ENCODE results near the gene TOR4A.

The TOR4A gene

GRCh38 chr9:137255448-137256114 is 21.9 kb upstream of the TOR4A start:
- no peak for TF ChIP-seq GATA2 (IDR thresholded peaks at IDR 0.05; ENCODE audit: low read depth, low read length)
- no peak for TF ChIP-seq GATA3 (IDR thresholded peaks at IDR 0.05; ENCODE audit: low read depth, low read length)

- TF ChIP-seq GATA2 (IDR thresholded peaks at IDR 0.05; ENCODE audit: low read depth, low read length): no peak
- no peak for TF ChIP-seq GATA3 (IDR thresholded peaks at IDR 0.05; ENCODE audit: low read depth, low read length)
Observed at GRCh38 chr9:137256362-137256761, 21.2 kb upstream of the TOR4A start.

GRCh38 chr9:137256856-137257255 is 20.7 kb upstream of the TOR4A start:
- TF ChIP-seq GATA3 (IDR thresholded peaks at IDR 0.05; ENCODE audit: low read depth, low read length) (no peak), GATA2 (IDR thresholded peaks at IDR 0.05; ENCODE audit: low read depth, low read length) (no peak)

- TF ChIP-seq GATA3 (IDR thresholded peaks at IDR 0.05; ENCODE audit: low read depth, low read length) (no peak), GATA2 (IDR thresholded peaks at IDR 0.05; ENCODE audit: low read depth, low read length) (no peak)
Observed at GRCh38 chr9:137262909-137263285, 14.6 kb upstream of the TOR4A start.

GRCh38 chr9:137263506-137263905 is 14.0 kb upstream of the TOR4A start:
- no peak for TF ChIP-seq GATA2 (IDR thresholded peaks at IDR 0.05; ENCODE audit: low read depth, low read length)
- TF ChIP-seq GATA3 (IDR thresholded peaks at IDR 0.05; ENCODE audit: low read depth, low read length): no peak

- TF ChIP-seq GATA2 (IDR thresholded peaks at IDR 0.05; ENCODE audit: low read depth, low read length) (no peak), GATA3 (IDR thresholded peaks at IDR 0.05; ENCODE audit: low read depth, low read length) (no peak)
Observed at GRCh38 chr9:137264067-137264466, 13.5 kb upstream of the TOR4A start.

GRCh38 chr9:137265496-137266161 is 11.9 kb upstream of the TOR4A start:
- no peak for TF ChIP-seq GATA3 (IDR thresholded peaks at IDR 0.05; ENCODE audit: low read depth, low read length)
- TF ChIP-seq GATA2 (IDR thresholded peaks at IDR 0.05; ENCODE audit: low read depth, low read length): no peak

GRCh38 chr9:137266162-137266527 is 11.4 kb upstream of the TOR4A start:
- TF ChIP-seq GATA3 (IDR thresholded peaks at IDR 0.05; ENCODE audit: low read depth, low read length) (no peak), GATA2 (IDR thresholded peaks at IDR 0.05; ENCODE audit: low read depth, low read length) (no peak)

GRCh38 chr9:137266585-137267453 is 10.7 kb upstream of the TOR4A start:
- TF ChIP-seq GATA3 (IDR thresholded peaks at IDR 0.05; ENCODE audit: low read depth, low read length): no peak
- TF ChIP-seq GATA2 (IDR thresholded peaks at IDR 0.05; ENCODE audit: low read depth, low read length): no peak

GRCh38 chr9:137267933-137268355 is 9.6 kb upstream of the TOR4A start:
- no peak for TF ChIP-seq GATA2 (IDR thresholded peaks at IDR 0.05; ENCODE audit: low read depth, low read length)
- no peak for TF ChIP-seq GATA3 (IDR thresholded peaks at IDR 0.05; ENCODE audit: low read depth, low read length)

GRCh38 chr9:137268538-137269201 is 8.9 kb upstream of the TOR4A start:
- TF ChIP-seq GATA2 (IDR thresholded peaks at IDR 0.05; ENCODE audit: low read depth, low read length) (no peak), GATA3 (IDR thresholded peaks at IDR 0.05; ENCODE audit: low read depth, low read length) (no peak)

GRCh38 chr9:137269231-137269772 is 8.2 kb upstream of the TOR4A start:
- TF ChIP-seq GATA2 (IDR thresholded peaks at IDR 0.05; ENCODE audit: low read depth, low read length) (no peak), GATA3 (IDR thresholded peaks at IDR 0.05; ENCODE audit: low read depth, low read length) (no peak)

GRCh38 chr9:137270929-137271695 is 6.4 kb upstream of the TOR4A start:
- TF ChIP-seq GATA3 (IDR thresholded peaks at IDR 0.05; ENCODE audit: low read depth, low read length) (no peak), GATA2 (IDR thresholded peaks at IDR 0.05; ENCODE audit: low read depth, low read length) (no peak)

All from SH-SY5Y (cell line).